GM13977 (cell line): Measurements from ENCODE around the gene NEBL.

ENCODE experiments used
- DNase-seq: peaks from one replicate; pipeline ENCODE4 v3.0.0; 2012; ENCODE audit warnings: low spot score
- in situ Hi-C: fragments of 300-500 bp; cut with MboI; formaldehyde crosslinking; loops from one replicate; pipeline ENCODE4 v1.12.0; 2022; ENCODE audit warnings: low sequenced_read_pairs, low pct_unique_long_range_greater_than_20kb, mixed read lengths, inconsistent platforms; ENCODE audit not compliant: unreplicated experiment
- TF ChIP-seq, protein P1 (sequence below): IDR thresholded peaks from 2 replicates; pipeline ENCODE4 v1.5.1; 2012; ENCODE audit warnings: mild to moderate bottlenecking, control low read depth; ENCODE audit not compliant: insufficient read depth; ENCODE audit errors: extremely low read depth, missing control alignments

NEBL gene

DNA sequence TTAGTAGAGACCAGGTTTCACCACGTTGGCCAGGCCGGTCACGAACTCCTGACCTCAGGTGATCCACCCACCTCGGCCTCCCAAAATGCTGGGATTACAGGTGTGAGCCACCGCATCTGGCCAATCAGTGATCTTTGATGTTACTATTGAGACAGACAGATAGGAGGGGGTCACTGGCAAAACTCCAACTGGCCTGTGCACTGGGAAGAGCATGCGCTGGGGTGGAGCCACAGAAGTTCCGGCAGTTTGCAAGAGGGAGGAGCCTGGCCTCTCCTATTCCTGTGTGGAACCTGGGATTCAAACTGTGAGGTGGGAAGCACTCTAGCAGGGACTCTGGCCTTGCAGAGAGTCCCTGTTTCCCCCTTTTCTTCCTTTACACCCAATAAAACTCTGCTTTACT, 60.7 kb downstream of the NEBL start:
- in situ Hi-C loops, result no loop called here
- TF ChIP-seq, protein P1, sequence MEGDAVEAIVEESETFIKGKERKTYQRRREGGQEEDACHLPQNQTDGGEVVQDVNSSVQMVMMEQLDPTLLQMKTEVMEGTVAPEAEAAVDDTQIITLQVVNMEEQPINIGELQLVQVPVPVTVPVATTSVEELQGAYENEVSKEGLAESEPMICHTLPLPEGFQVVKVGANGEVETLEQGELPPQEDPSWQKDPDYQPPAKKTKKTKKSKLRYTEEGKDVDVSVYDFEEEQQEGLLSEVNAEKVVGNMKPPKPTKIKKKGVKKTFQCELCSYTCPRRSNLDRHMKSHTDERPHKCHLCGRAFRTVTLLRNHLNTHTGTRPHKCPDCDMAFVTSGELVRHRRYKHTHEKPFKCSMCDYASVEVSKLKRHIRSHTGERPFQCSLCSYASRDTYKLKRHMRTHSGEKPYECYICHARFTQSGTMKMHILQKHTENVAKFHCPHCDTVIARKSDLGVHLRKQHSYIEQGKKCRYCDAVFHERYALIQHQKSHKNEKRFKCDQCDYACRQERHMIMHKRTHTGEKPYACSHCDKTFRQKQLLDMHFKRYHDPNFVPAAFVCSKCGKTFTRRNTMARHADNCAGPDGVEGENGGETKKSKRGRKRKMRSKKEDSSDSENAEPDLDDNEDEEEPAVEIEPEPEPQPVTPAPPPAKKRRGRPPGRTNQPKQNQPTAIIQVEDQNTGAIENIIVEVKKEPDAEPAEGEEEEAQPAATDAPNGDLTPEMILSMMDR, result no peak
- DNase-seq, result no peak

DNA sequence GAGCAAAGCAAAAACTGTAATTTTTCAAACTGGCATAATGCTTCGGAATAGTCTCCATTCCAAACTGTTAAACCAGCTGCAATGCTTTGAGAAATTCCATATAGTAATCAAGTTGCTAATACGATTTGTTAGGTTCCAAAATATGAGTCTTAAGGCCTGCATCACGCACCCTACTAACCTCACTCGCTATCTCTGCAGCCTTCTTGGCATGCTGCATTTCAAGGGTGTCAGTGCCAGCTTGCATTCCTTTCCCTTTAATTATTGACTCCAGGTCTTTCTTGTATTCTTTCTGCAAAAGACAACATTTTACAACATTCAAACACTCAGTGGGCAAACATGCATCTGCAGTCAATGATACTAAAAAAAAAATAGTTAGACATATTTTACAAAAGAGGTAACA, 61.8 kb downstream of the NEBL start:
- DNase-seq, result no peak
- TF ChIP-seq, protein P1, result no peak
- in situ Hi-C loops, result no loop called here

DNA sequence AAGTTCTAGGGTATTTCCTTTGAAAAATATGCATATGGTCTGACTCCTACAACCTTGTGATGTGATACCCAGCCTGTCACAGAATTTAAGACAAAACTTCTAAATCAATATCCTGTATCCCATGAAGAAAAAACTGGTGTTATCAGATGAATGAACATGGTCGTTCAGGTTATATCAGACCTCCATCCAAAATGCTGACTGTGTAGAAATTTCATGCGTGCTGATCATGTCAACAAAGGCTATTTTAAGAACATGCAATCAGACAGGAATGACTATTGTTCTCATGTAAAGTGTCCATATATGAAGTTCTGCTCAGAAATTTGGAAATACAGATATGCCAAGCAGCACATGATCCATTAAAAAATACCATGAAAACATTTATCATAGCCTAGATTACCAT, 62.3 kb downstream of the NEBL start:
- no peak for DNase-seq
- in situ Hi-C loops, result no loop called here
- TF ChIP-seq, protein P1, result no peak

DNA sequence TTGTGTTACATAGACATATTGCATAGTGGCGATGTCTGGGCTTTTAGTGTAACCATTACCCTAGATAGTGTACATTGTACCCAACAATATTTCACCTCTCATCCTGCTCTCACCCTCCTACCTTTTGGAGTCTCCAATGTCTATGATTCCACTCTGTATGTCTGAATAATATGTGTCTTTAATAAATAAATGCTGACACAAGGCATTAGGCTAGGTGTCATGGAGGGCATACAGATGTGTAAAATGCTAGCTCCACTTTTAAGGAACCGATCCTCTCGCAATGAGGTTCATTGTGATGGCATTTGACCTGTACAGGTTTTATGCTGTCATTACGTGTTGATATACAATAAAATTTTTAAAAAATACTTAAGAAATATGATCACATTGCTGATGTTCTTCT, 74.3 kb downstream of the NEBL start:
- in situ Hi-C loops, result no loop called here
- TF ChIP-seq, protein P1, result no peak
- no peak for DNase-seq

DNA sequence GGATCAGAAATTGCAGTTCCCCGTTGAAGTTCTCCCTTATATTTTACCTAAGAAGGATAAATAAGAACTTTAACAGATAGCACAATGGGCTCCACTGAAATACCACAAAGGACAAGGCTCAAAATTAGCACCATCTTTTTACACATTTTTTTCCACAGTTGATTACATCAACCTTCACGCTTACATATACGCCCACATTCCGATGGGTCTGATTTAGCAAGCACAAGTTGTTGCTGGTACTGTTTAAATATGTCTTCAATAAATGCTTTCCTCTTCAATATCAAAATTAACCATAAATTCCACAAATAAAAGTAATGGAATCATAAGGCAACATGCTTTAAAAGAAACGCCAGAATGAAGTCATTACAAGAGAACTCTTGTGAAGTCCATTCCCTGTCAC, 79.5 kb downstream of the NEBL start:
- TF ChIP-seq, protein P1, result no peak
- in situ Hi-C loops, result no loop called here
- DNase-seq, result no peak

DNA sequence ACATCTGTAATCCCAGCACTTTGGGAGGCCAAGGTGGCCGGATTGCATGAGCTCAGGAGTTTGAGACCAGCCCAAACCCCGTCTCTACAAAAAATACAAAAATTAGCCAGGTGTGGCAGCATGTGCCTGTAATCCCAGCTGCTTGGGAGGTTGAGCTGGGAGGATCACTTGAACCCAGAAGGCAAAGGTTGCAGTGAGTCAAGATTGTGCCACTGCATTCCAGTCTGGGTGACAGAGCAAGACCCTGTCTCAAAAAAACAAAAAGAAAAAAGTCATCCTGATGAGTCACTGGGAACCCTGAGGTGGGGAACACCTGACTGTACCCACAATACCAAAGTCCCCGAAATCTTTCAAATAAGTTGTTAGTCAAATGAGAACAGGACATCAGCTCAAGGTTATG, 80.0 kb downstream of the NEBL start:
- no peak for DNase-seq
- TF ChIP-seq, protein P1, result no peak
- in situ Hi-C loops, result no loop called here

DNA sequence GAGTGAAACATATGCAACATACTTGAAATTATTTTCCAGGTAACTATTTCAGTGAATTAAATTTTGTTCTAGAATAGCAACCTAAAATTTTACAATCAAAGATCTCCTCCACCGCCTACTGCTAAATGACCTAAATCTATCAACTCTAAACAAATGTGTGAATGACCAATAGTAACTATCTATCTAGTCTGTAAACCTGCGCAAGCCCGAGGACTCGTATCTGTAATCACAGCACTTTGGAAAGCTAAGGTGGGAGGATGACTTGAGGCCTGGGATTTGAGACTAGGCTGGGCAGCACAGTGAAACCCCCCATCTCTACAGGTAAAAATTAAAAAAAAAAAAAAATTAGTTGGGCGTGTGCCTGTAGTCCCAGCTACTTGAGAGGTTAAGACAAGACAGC, 83.0 kb downstream of the NEBL start:
- no peak for DNase-seq
- in situ Hi-C loops, result no loop called here
- TF ChIP-seq, protein P1, result no peak
